Measurements from ENCODE around the gene PCDH18.
"Not testable (repeated sequence)": the region's sequence is repeated elsewhere in the genome, so short reads cannot be mapped to it uniquely, and the experiment has no call there.

The PCDH18 gene

GRCh38 chr4:137530176-137530575 lies 2.1 kb downstream of the PCDH18 start:
- no peak for DNase-seq

DNA sequence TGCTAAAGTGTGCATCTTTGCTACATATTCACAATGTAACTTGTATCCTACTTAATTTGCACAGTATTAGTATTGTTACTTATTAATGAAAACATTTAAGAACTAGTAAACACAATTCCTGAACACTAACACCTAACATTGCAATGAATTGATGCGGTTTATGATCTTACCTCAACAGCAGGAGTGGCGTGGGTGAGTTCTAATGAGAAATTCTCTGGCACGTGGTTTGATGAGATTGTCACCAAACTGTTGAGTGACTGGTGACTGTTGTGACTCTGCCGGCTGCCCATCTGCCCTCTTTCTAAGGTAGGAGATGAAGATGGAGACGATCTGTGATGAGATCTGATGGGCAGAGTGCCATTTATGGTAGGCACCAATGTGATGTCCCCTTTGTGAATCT lies 2.9 kb downstream of the PCDH18 start:
- DNase-seq, result no peak

DNA sequence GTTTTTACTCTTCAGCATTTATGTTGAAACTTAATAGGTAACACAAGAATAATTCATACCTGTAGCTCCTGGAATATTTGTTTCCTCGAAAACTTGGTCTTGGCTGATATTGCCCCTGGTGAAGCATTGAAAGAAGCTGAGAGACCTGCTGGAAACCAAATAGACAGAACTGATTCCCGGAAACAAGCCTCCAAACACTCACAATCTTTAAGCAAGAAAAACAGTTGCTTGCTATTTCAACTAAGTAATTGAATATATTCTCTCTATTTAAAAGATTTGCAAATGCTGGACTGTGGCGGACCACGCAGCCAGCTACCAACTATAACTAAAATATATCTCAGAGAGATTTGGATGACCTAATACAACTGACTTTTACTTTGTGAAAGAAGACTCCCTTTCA lies 3.6 kb downstream of the PCDH18 start:
- DNase-seq, result no peak

DNA sequence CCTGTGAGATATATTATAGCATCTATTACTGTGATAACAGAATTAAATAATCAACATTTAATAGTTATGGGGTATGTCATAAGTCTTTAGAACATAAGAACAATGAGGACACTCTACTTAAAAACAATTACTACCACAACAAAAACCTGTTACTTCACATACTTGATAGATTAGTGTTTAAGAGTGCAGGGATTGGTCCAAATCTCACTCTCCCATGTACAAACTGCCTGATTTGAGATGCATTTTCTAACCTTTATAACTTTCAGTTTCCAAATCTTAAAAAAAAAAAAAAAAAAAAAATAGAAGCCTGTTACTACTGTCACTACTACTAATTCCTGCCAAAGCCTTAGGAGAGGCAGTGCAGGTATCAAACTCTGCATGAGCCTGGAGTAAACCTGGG lies 5.6 kb downstream of the PCDH18 start:
- DNase-seq, result no peak

DNA sequence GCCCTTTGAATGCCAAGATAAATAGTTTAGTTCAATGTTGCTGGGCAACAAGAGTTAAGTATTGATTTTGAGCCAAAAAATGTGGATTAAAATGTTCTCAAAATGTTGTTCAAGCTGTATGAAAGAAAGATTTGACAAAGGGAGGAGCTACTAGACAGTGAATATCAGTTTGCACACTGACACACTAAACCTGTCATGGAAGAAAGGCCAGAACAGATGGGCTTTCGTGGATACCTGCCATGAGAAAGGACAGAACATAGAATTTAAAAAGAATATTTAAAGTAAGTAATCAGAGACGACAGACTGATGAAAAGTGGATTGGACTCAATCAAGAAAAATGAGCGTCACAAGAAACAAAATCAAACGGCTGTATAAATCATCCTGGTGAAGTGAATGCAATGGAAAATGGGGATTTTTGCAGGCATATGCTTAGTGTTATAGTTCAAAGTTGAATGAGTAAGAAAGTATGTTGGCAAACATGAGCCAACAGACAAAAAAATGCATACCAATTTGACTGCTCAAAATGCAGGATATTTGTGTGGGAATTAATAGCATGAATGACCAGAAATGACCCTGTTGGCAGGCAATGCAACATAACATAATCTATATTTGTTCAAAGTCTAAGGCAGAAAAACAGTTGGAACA lies 7.4 kb downstream of the PCDH18 start:
- no peak for DNase-seq

GRCh38 chr4:137523329-137523728 lies 9.0 kb downstream of the PCDH18 start:
- no peak for DNase-seq

- DNase-seq, result no peak
These were observed 11.2 kb downstream of the PCDH18 start for GRCh38 chr4:137521053-137521452.

- no peak for DNase-seq
These were observed 12.9 kb downstream of the PCDH18 start for GRCh38 chr4:137519406-137519805.

DNA sequence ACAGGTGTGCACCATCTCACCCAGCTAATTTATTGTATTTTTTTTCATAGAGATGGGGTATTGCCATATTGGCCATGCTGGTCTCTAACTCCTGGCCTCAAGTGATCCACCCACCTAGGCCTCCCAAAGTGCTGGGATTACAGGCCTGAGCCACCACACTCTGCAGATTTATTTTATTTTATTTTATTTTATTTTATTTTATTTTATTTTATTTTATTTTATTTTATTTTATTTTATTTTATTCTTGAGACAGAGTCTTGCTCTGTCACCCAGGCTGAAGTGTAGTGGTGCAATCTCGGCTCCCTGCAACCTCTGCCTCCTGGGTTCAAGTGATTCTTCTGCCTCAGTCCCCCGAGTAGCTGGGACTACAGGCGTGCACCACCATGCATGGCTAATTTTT lies 15.0 kb downstream of the PCDH18 start:
- not testable (repeated sequence) for DNase-seq

GRCh38 chr4:137514406-137515111 lies 17.7 kb downstream of the PCDH18 start:
- no peak for DNase-seq

DNA sequence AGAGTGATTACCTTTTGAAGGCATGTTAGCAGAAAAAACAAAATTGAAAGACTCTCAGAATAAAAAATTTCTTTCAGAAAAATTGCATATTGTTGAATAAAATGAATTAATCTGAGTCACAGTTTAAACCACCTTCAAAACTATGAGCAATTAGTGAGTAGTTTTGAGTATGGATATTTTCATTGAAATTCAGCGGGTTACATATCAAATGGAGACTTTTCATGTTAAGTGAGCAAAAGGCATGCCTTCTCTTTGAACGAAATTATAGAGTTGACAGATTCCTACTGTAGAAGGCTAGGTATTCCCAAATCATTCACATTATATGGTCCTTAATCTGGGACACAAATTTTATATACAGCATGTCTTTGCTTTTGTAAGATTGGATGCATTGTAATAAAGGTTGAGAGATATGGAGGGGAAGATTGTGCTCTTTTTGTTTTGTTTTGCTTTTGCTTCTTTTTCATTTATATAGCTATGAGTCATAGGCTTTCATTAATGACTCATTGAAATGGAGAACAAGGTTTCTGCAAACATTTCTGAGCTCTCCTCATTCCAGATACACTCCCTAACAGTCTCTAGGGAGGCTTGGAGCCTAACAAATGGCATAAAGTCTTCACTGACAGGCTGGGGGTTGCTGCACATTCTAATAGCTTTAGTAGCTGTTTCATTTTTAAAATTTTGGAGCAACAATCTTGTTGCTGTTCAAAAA lies 21.6 kb downstream of the PCDH18 start:
- no peak for DNase-seq

GRCh38 chr4:137509855-137510282 lies 22.4 kb downstream of the PCDH18 start:
- DNase-seq, result no peak

- no peak for DNase-seq
These were observed 29.8 kb downstream of the PCDH18 start for GRCh38 chr4:137502339-137503129.

GRCh38 chr4:137496267-137496666 lies 36.0 kb downstream of the PCDH18 start:
- not testable (repeated sequence) for DNase-seq

DNA sequence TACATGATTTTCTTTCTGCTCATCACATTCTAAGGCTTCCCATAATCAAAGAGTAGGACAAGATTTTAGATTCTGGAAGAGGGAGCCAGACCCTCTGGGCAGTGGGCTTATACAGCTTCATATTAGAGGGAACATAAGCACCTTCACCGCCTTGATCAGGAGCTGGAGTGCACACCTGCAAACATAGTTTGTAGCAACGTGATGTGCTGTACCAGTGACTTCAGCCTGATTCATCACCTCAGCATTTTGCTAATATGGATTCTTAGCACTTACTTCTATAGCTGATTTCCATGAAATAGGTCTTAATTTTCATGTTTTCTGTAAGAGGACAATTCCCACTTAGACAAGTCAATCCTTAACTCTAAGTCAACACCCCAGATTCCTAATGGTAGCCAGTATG lies 36.7 kb downstream of the PCDH18 start:
- no peak for DNase-seq

DNA sequence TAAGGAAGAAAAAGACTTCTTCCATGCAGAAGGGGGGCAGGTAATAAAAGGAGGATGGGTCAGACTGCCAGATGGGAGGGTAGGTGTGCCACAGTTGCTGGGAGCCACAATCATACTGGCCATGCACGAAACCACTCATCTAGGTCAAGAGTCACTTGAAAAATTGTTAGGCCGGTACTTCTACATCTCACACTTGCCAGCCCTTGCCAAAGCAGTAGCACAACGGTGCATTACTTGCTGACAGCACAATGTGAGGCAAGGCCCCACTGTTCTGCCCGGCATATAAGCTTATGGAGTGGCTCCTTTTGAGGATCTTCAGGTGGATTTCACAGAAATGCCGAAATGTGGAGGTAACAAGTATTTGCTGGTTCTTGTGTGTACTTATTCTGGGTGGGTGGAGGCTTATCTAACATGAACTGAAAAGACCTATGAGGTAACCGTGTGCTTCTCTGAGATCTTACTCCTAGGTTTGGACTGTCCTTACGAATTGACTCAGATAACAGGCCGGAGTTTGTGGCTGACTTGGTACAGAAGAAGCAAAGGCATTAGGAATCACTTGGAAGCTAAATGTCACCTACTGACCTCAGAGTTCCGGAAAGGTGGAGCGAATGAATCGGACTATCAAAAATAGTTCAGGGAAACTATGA lies 48.9 kb downstream of the PCDH18 start:
- not testable (repeated sequence) for DNase-seq

- DNase-seq, result not testable (repeated sequence)
These were observed 52.6 kb downstream of the PCDH18 start for GRCh38 chr4:137479657-137480056.

DNA sequence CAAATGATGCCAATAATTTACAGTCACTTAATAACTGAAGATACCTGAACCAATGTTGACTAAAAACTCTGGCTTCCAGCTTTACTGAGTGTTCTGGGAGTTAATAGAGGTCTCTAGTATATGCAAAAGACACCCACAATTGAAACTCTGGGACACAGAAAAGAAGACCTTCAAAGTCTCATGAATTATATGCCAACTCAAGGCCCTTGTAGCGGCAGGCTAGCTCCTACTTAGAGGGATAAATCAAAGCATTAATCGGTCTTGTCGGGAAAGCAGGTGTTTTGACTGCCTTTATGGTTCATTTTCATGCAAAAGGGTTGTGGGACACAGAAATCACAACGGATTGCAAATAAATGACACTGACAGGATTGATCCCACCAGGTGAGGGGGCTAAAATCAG lies 55.9 kb downstream of the PCDH18 start:
- no peak for DNase-seq

GRCh38 chr4:137474711-137475301 lies 57.5 kb downstream of the PCDH18 start:
- no peak for DNase-seq

GRCh38 chr4:137471895-137472294 lies 60.4 kb downstream of the PCDH18 start:
- DNase-seq, result no peak

DNA sequence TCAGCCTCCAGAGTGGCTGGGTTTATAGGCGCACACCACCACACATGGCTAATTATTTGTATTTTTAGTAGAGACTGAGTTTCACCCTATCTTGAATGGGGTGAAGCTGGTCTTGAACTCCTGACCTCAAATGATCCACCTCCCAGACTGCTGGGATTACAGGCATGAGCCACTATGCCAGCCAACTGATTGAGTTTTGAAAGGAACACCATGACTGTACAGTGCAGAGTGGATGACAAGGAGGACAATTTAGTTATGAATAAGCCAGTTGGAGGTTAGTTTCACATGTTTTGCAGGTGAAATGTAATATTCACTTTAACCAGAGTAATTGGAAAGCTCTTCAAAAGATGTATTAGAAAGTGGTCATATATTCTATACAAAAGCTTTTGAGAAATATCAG lies 60.8 kb downstream of the PCDH18 start:
- no peak for DNase-seq

DNA sequence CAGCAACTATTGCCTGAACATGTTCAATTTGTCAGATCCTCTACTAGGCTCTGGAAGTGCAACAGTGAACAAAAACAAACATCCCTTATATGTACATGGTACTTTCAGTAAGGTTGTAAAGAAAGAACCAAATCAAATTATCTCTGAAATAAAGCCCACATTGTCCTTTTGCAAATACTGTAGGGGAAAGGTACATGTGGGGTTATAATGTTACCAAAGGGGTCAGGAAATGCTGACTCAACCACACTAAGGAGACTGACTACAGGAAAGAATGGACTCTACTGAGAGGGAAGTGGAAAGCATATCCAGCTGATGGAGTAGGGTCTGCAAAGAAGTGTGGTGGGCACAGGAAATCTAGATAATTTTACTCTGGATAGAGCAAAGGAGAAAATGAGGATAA lies 61.5 kb downstream of the PCDH18 start:
- DNase-seq, result no peak
